NCI-H345 treated with DMSO at 0.1 percent for 48 hours (cell line): Measurements from ENCODE around the gene KSR2.

Source experiments
- DNase-seq: peaks from one replicate; lab custom pipeline; 2025; ENCODE audit not compliant: unreplicated experiment; lab: John Stamatoyannopoulos, UW

The KSR2 gene

GRCh38 chr12:117427211-117427610 is 541.6 kb downstream of the KSR2 start:
- DNase-seq = no peak

GRCh38 chr12:117421987-117422386 is 546.8 kb downstream of the KSR2 start:
- DNase-seq = no peak

GRCh38 chr12:117421068-117421752 is 547.6 kb downstream of the KSR2 start:
- DNase-seq = no peak

GRCh38 chr12:117417004-117417403 is 551.8 kb downstream of the KSR2 start:
- DNase-seq = no peak

GRCh38 chr12:117412465-117413188 is 556.2 kb downstream of the KSR2 start:
- DNase-seq = no peak

GRCh38 chr12:117409286-117409685 is 559.5 kb downstream of the KSR2 start:
- DNase-seq = no peak

- DNase-seq = no peak
Observed at GRCh38 chr12:117408161-117408791, 560.5 kb downstream of the KSR2 start.

GRCh38 chr12:117404940-117405339 is 563.9 kb downstream of the KSR2 start:
- DNase-seq = no peak

GRCh38 chr12:117404203-117404853 is 564.5 kb downstream of the KSR2 start:
- no peak for DNase-seq

- DNase-seq = no peak
Observed at GRCh38 chr12:117403586-117404139, 565.1 kb downstream of the KSR2 start.
